Endodermal cell (in vitro differentiated cells): ENCODE data around the gene DCTN3. TPM values are rescaled to one million over a fixed set of nuclear protein-coding genes. Genes with fewer than 3 reads are reported as not detected.

Experiments
- DNase-seq: peaks from one replicate; pipeline ENCODE4 v3.0.0-alpha.2; 2017
- H3K27ac ChIP-seq: 2 replicates; pipeline ENCODE4 v1.5.1; 2013; ENCODE audit warnings: mild to moderate bottlenecking, low read depth, low read length, moderate library complexity
- H3K27me3 ChIP-seq: 2 replicates; pipeline ENCODE4 v1.6.1; 2013; ENCODE audit warnings: mild to moderate bottlenecking, low read length, moderate library complexity; ENCODE audit not compliant: insufficient read depth, control insufficient read depth, poor library complexity, severe bottlenecking
- H3K36me3 ChIP-seq: 2 replicates; pipeline ENCODE4 v1.7.0; 2013; ENCODE audit warnings: mild to moderate bottlenecking, low read length, moderate library complexity; ENCODE audit not compliant: control insufficient read depth, insufficient read depth
- H3K4me1 ChIP-seq: one replicate; pipeline ENCODE4 v1.7.0; 2013; ENCODE audit warnings: low read length; ENCODE audit not compliant: control insufficient read depth, insufficient read depth
- H3K4me3 ChIP-seq: 2 replicates; pipeline ENCODE4 v1.5.1; 2013; ENCODE audit warnings: mild to moderate bottlenecking, low read length, moderate library complexity
- H3K9ac ChIP-seq: 2 replicates; pipeline ENCODE4 v1.6.1; 2013; ENCODE audit warnings: mild to moderate bottlenecking, low read length, moderate library complexity; ENCODE audit not compliant: poor library complexity, severe bottlenecking; ENCODE audit errors: extremely low read depth
- H3K9me3 ChIP-seq: 2 replicates; pipeline ENCODE4 v1.6.1; 2013; ENCODE audit warnings: mild to moderate bottlenecking, low read length, moderate library complexity; ENCODE audit not compliant: control insufficient read depth
- H3K27ac Mint-ChIP-seq: 2 replicates; pipeline ENCODE4 v1.8.0; 2020; ENCODE audit warnings: mixed read lengths
- H3K27me3 Mint-ChIP-seq: 2 replicates; pipeline ENCODE4 v1.8.0; 2021; ENCODE audit warnings: mild to moderate bottlenecking, mixed read lengths; ENCODE audit not compliant: insufficient read depth
- H3K36me3 Mint-ChIP-seq: 2 replicates; pipeline ENCODE4 v1.8.0; 2020; ENCODE audit warnings: low read depth, mixed read lengths
- H3K4me1 Mint-ChIP-seq: 2 replicates; pipeline ENCODE4 v1.8.0; 2020; ENCODE audit warnings: mixed read lengths
- H3K4me3 Mint-ChIP-seq: 2 replicates; pipeline ENCODE4 v1.8.0; 2020; ENCODE audit warnings: mild to moderate bottlenecking, moderate library complexity, mixed read lengths
- H3K9me3 Mint-ChIP-seq: 2 replicates; pipeline ENCODE4 v1.8.0; 2020; ENCODE audit warnings: mild to moderate bottlenecking, mixed read lengths
- WGBS, 2 experiments: methylation state at CpG; one replicate each; pipeline versions ENCODE4 v1.1.5 to v1.1.7; 2013; ENCODE audit warnings: missing lambda C conversion rate in 2 of 2, mixed read lengths in 1 of 2; ENCODE audit not compliant: insufficient coverage in 1 of 2, insufficient read length in 1 of 2; 5-methylcytosine and 5-hydroxymethylcytosine counted together
- total RNA-seq, 2 donors: library from RNA; stranded (reverse); fragmentation: NEBNext Ultra II Directional in 1 of 2; extraction: Animal tissue kit (Norgen Biotek cat#: 25700) in 1 of 2; gene quantifications; 2 replicates in 1 of 2; 3 replicates in 1 of 2; pipeline ENCODE4 v1.2.1, GENCODE V29; 2021
- TF ChIP-seq, protein P1 (sequence below): fragments of 200-600 bp; sonication (generic); conservative IDR thresholded peaks from 2 replicates; pipeline ENCODE4 v1.5.0; 2021; ENCODE audit warnings: antibody characterized with exemption, mild to moderate bottlenecking

Gene DCTN3
- total RNA-seq, 2 donors from 2014 or later: 51.9 to 53.6 TPM

DNA sequence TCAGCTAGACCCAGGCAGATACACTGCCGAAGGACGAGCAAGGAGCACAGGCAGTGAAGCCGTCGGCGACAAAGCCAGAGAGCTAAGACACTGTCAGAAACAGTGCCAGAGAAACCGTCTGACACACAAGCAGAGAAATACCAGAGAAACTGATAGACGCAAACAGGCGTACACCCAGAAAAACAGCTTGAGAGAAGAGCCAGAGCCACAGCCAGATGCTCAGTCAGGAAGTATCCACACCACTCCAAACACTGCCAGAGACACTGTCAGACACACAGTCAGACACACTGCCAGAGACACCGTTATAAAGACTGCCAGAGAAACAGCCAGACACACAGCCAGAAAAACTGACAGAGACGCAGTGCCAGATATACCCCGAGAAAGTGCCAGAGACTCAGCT lies 49.9 kb downstream of the DCTN3 start:
- TF ChIP-seq, protein P1, sequence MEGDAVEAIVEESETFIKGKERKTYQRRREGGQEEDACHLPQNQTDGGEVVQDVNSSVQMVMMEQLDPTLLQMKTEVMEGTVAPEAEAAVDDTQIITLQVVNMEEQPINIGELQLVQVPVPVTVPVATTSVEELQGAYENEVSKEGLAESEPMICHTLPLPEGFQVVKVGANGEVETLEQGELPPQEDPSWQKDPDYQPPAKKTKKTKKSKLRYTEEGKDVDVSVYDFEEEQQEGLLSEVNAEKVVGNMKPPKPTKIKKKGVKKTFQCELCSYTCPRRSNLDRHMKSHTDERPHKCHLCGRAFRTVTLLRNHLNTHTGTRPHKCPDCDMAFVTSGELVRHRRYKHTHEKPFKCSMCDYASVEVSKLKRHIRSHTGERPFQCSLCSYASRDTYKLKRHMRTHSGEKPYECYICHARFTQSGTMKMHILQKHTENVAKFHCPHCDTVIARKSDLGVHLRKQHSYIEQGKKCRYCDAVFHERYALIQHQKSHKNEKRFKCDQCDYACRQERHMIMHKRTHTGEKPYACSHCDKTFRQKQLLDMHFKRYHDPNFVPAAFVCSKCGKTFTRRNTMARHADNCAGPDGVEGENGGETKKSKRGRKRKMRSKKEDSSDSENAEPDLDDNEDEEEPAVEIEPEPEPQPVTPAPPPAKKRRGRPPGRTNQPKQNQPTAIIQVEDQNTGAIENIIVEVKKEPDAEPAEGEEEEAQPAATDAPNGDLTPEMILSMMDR: no peak
- Histone ChIP-seq H3K27me3 (peaks cover 15% of the 10 kb centered on the region), H3K9ac (no peak overlapping the region), H3K4me3 (no peak overlapping the region), H3K36me3 (no peaks in the 10 kb centered on the region), H3K27ac (peak overlapping the region; percentile 1), H3K4me1 (no peaks in the 10 kb centered on the region), H3K9me3 (no peaks in the 10 kb centered on the region)
- Mint-ChIP-seq H3K4me1 (peaks cover 7% of the 10 kb centered on the region), H3K4me3 (no peak overlapping the region), H3K36me3 (no peaks in the 10 kb centered on the region), H3K9me3 (no peaks in the 10 kb centered on the region), H3K27ac (no peak overlapping the region), H3K27me3 (peaks cover 30% of the 10 kb centered on the region)
- DNase-seq: no peak
- WGBS, 2 experiments: 92 to 93% methylated on average over 11 of the region's 11 CpGs

DNA sequence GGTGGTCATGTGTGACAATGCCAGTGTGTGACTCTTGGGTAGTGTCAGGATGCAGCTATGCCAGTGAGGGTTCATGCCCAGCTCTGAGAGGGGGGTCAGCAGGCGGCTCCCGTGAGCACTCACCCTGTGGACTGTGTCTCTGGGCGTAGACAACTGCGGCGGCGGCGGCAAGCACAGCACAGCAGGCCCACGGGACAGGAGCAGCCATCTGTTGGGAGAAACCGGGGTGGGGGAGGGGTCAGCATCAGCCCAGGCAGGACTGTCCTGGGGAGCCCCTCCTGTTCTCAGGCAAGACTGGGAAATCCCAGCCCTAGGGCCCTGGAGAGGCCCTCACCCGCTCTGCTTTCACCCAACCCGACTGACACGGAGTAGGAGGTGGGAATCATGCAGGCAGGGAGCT lies 51.5 kb downstream of the DCTN3 start:
- Mint-ChIP-seq H3K4me1 (peaks cover 8% of the 10 kb centered on the region), H3K9me3 (no peaks in the 10 kb centered on the region), H3K4me3 (no peak overlapping the region), H3K27ac (no peak overlapping the region), H3K36me3 (no peaks in the 10 kb centered on the region), H3K27me3 (peaks cover 44% of the 10 kb centered on the region)
- Histone ChIP-seq H3K36me3 (no peaks in the 10 kb centered on the region), H3K4me3 (no peak overlapping the region), H3K9me3 (no peaks in the 10 kb centered on the region), H3K4me1 (no peaks in the 10 kb centered on the region), H3K27me3 (peaks cover 15% of the 10 kb centered on the region), H3K9ac (no peak overlapping the region), H3K27ac (peak overlapping the region; percentile 29)
- WGBS, 2 experiments: 81 to 84% methylated on average over 7 to 12 of the region's 12 CpGs
- DNase-seq: no peak
- TF ChIP-seq, protein P1: no peak

DNA sequence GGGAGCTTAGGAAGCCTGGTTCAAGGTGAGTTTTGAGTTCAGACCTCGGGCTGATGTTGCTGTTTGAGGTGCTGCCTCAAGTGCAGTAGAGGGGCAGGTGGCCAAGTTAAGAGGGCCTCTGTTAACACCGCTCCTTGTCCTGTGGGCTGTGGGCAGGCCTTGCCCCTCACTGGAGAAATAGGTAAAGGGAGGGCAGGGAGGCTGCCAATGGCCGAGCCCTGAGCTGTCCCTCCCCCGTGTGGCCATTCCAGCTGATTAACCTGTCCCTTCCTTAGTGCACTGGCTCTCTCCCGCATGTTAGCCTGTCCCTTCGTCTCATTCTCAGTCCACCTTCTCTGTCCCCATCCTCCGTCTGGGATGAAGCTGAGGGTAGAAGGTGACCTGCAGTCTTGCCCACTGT lies 52.2 kb downstream of the DCTN3 start:
- H3K4me1 ChIP-seq: no peaks in the 10 kb centered on the region
- no peaks in the 10 kb centered on the region for H3K9me3 Mint-ChIP-seq
- H3K9me3 ChIP-seq: no peaks in the 10 kb centered on the region
- 89 to 91% methylated on average over 6 to 7 of the region's 7 CpGs for WGBS, 2 experiments
- no peaks in the 10 kb centered on the region for H3K36me3 Mint-ChIP-seq
- H3K27me3 ChIP-seq: peaks cover 15% of the 10 kb centered on the region
- H3K27me3 Mint-ChIP-seq: peaks cover 49% of the 10 kb centered on the region
- peak overlapping the region; percentile 76 for H3K27ac ChIP-seq
- no peak overlapping the region for H3K27ac Mint-ChIP-seq
- no peaks in the 10 kb centered on the region for H3K36me3 ChIP-seq
- H3K4me3 Mint-ChIP-seq: no peak overlapping the region
- H3K9ac ChIP-seq: no peak overlapping the region
- H3K4me3 ChIP-seq: no peak overlapping the region
- TF ChIP-seq, protein P1: no peak
- no peak for DNase-seq
- peaks cover 8% of the 10 kb centered on the region for H3K4me1 Mint-ChIP-seq
